Keratinocyte (primary cell): ENCODE measurements around the gene HHIPL2. TPM values are rescaled to one million over a fixed set of nuclear protein-coding genes. Genes with fewer than 3 reads are reported as not detected.
"Not testable (repeated sequence)": the region's sequence is repeated elsewhere in the genome, so short reads cannot be mapped to it uniquely, and the experiment has no call there.

Source experiments
- DNase-seq: peaks from one replicate; pipeline ENCODE4 v3.0.0-alpha.2; 2011; ENCODE audit warnings: low read depth, missing footprints, low spot score
- FAIRE-seq: peaks from 2 replicates; lab custom pipeline; 2011; peaks lifted over from hg19 to GRCh38; lab: Jason Lieb, UNC
- H2AFZ ChIP-seq: 2 replicates; pipeline ENCODE4 v1.6.0; 2012; ENCODE audit warnings: low read length, control low read depth, inconsistent platforms; ENCODE audit not compliant: control insufficient read depth
- H3K27ac ChIP-seq: 2 replicates; pipeline ENCODE4 v1.5.1; 2011; ENCODE audit warnings: low read length; ENCODE audit not compliant: control insufficient read depth, insufficient read depth
- H3K27me3 ChIP-seq: 3 replicates; pipeline ENCODE4 v1.6.0; 2011; ENCODE audit warnings: low read length; ENCODE audit not compliant: control insufficient read depth, insufficient read depth; ENCODE audit errors: extremely low read depth
- H3K36me3 ChIP-seq, 2 experiments: 2 replicates in 1 of 2; 3 replicates in 1 of 2; pipeline ENCODE4 v1.5.1; 2011; ENCODE audit warnings: low read length in 2 of 2, mild to moderate bottlenecking in 1 of 2; ENCODE audit not compliant: control insufficient read depth in 2 of 2, insufficient read depth in 2 of 2; ENCODE audit errors: extremely low read depth in 1 of 2
- H3K4me1 ChIP-seq: 3 replicates; pipeline ENCODE4 v1.5.1; 2011; ENCODE audit warnings: low read length; ENCODE audit not compliant: control insufficient read depth, insufficient read depth; ENCODE audit errors: extremely low read depth
- H3K4me2 ChIP-seq: 3 replicates; pipeline ENCODE4 v1.6.0; 2011; ENCODE audit warnings: low read depth, low read length; ENCODE audit not compliant: control insufficient read depth, insufficient read depth; ENCODE audit errors: extremely low read depth
- H3K4me3 ChIP-seq, 3 experiments: fragments of 200-600 bp in 1 of 3; sonication (generic) in 1 of 3; 2 replicates in 2 of 3; 3 replicates in 1 of 3; pipeline ENCODE4 v1.5.1; 2011 to 2016; ENCODE audit warnings: low read length in 3 of 3, mild to moderate bottlenecking in 3 of 3, control low read depth in 2 of 3, inconsistent platforms in 1 of 3, low read depth in 1 of 3, mixed read lengths in 1 of 3, mixed run types in 1 of 3, moderate library complexity in 1 of 3; ENCODE audit not compliant: control insufficient read depth in 2 of 3, insufficient read depth in 2 of 3; ENCODE audit errors: extremely low read depth in 1 of 3
- H3K79me2 ChIP-seq: 2 replicates; pipeline ENCODE4 v1.6.0; 2012; ENCODE audit warnings: low read length; ENCODE audit not compliant: control insufficient read depth, insufficient read depth
- H3K9ac ChIP-seq: 3 replicates; pipeline ENCODE4 v1.6.0; 2011; ENCODE audit warnings: low read length; ENCODE audit not compliant: control insufficient read depth, insufficient read depth; ENCODE audit errors: extremely low read depth
- H3K9me1 ChIP-seq: 3 replicates; pipeline ENCODE4 v1.6.0; 2011; ENCODE audit warnings: low read length; ENCODE audit not compliant: control insufficient read depth, insufficient read depth; ENCODE audit errors: extremely low read depth
- H3K9me3 ChIP-seq: 2 replicates; pipeline ENCODE4 v1.5.1; 2012; ENCODE audit warnings: low read depth, low read length; ENCODE audit not compliant: control insufficient read depth
- H4K20me1 ChIP-seq: 3 replicates; pipeline ENCODE4 v1.6.0; 2011; ENCODE audit warnings: low read length; ENCODE audit not compliant: control insufficient read depth, insufficient read depth; ENCODE audit errors: extremely low read depth
- dilution Hi-C: fragments of 300-500 bp; cut with MboI; formaldehyde crosslinking; loops from one replicate; pipeline ENCODE4 v1.7.0; 2020; ENCODE audit warnings: low sequenced_read_pairs; ENCODE audit not compliant: extremely low pct_ligation_motif_present
- polyA plus RNA-seq, 5 experiments: library from polyadenylated mRNA; depleted of rRNA in 3 of 5; stranded (reverse) in 3 of 5; stranded (forward) in 1 of 5; unstranded in 1 of 5; fragments of >200 nt; gene quantifications; 1 replicate in 1 of 5; 2 replicates in 3 of 5; 3 replicates in 1 of 5; pipeline versions ENCODE4 v1.2.1 to v1.2.3, GENCODE V29; 2011 to 2012; ENCODE audit warnings: missing spikeins in 2 of 5, low read depth in 1 of 5, low replicate concordance in 1 of 5

HHIPL2 gene
- polyA plus RNA-seq, 1 donor (not counting 4 experiments of a cell fraction or from before 2014, with no cell fraction given) = 0.16 TPM

DNA sequence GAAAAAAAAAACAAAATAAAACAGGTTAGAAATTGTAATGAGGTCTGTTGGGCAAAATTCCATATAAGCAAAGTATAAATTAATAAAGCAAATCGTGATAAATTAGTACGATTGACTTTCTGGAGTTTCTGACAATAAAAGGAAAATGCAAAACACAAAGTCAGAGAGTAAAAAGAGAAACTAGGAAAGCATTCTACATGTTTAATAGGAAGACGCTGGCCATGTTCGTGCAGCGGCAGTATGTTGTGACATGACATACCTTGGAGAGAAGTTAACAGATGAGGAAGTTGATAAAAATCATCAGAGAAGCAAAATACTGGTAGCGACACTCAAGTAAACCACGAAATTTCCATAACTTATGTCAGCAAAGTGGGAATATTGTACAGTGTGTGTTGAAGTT is 68.3 kb downstream of the HHIPL2 start:
- H2AFZ ChIP-seq, H3K4me1 ChIP-seq, H3K9me1 ChIP-seq, H3K36me3 ChIP-seq, H3K4me2 ChIP-seq, H4K20me1 ChIP-seq, H3K9me3 ChIP-seq, H3K79me2 ChIP-seq, H3K27ac ChIP-seq, H3K4me3 ChIP-seq, FAIRE-seq, dilution Hi-C loops, DNase-seq, H3K27me3 ChIP-seq, H3K9ac ChIP-seq: not testable (repeated sequence)

- H3K9me1 ChIP-seq, dilution Hi-C loops, FAIRE-seq, H4K20me1 ChIP-seq, H2AFZ ChIP-seq, H3K27me3 ChIP-seq, DNase-seq, H3K9me3 ChIP-seq, H3K9ac ChIP-seq, H3K4me2 ChIP-seq, H3K36me3 ChIP-seq, H3K4me1 ChIP-seq, H3K4me3 ChIP-seq, H3K79me2 ChIP-seq, H3K27ac ChIP-seq: not testable (repeated sequence)
Measured at GRCh38 chr1:222476436-222476835, 71.5 kb downstream of the HHIPL2 start.

DNA sequence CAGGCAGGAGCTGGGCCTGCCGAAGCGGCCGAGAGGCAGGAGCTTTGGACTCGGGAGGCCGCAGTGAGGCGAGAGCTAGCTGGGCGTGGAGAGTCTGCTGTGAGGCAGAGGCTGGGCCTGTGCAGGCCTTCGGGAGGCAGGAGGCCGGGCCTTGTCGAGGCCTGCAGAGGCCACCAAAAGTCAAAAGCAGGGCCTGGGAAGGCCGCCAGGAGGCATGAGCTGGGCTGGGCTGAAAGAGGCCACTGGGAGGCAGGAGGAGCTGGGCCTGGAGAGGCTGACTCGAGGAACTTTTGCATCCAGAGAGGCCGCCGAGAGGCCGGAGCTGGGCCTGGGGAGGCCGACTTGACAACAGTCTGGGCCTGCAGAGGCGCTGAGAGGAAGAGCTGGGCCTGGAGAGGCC is 74.2 kb downstream of the HHIPL2 start:
- H3K4me3 ChIP-seq, H3K4me2 ChIP-seq, H3K9me3 ChIP-seq, dilution Hi-C loops, H3K4me1 ChIP-seq, H2AFZ ChIP-seq, FAIRE-seq, H3K79me2 ChIP-seq, H3K9me1 ChIP-seq, H3K27me3 ChIP-seq, DNase-seq, H3K36me3 ChIP-seq, H3K27ac ChIP-seq, H3K9ac ChIP-seq, H4K20me1 ChIP-seq: not testable (repeated sequence)

DNA sequence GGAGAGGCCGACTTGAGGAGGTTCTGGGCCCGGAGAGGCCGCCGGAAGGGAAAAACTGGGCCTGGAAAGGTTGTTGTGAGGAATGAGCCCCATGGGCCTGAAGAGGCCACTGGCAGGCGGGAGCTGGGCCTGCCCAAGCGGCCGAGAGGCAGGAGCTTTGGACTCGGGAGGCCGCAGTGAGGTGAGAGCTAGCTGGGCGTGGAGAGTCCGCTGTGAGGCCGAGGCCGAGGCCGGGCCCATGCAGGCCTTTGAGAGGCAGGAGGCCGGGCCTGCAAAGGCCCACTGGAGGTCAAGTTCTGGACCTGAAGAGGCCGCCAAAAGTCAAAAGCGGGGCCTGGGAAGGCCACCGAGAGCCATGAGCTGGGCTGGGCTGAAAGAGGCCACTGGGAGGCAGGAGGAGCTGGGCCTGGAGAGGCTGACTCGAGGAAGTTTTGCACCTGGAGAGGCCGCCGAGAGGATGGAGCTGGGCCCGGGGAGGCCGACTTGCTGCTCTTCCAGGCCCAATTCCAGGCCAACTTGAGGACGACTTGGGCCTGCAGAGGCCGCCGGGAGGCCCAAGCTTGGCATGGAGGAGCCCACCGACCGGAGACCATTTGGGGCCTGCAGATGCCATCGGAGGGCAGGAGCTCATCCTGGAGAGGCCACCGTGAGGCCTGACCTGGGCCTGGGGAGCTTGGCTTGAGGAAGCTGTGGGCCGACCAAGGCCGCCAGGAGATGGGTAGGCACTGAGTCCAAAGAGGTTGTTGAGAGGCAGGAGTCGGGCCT is 74.9 kb downstream of the HHIPL2 start:
- H4K20me1 ChIP-seq, dilution Hi-C loops, H3K9me1 ChIP-seq, H3K4me1 ChIP-seq, DNase-seq, H2AFZ ChIP-seq, H3K4me3 ChIP-seq, H3K9me3 ChIP-seq, H3K36me3 ChIP-seq, H3K27ac ChIP-seq, H3K4me2 ChIP-seq, FAIRE-seq, H3K27me3 ChIP-seq, H3K9ac ChIP-seq, H3K79me2 ChIP-seq: not testable (repeated sequence)
